Measurements from ENCODE around the gene ASIC1.

The ASIC1 gene

DNA sequence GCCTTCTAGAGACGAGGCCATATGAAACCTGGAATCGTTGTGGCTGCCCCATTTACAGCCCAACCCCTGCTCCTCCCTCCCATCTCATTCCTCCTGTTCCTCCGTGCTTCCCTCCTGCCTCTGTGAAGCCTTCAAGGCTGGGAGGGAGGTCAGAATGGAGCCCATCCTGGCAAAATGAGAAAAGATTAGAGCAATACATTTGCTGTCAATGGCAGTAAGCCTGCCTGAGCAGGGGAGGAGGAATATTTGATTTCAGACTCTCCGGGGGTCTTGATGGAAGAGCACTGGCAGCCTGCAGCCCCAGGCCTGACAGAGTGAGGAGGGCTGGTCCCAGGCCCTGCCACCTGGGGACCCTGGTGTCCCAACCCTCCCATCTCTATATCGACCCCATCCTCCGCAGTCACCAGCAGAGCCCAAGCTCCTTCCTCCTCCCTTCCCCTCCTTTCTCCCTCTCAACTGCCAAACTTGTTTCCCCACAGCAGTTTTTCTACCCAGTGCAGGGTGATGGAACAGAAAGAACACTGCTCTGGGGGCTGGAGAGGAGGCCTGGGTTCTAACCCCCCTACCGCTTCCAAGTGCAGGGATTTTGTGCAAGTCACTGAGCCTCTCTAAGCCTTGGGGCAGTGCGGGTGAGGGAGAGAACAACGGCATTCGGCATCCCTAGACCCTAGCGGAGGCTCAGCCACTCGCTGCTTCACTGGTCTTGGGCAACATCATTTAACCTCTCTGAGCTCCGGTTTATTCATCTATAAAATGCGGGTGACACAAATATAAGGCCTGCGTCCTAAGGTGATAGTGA is 16.1 kb upstream of the ASIC1 start:
- no peak for DNase-seq

DNA sequence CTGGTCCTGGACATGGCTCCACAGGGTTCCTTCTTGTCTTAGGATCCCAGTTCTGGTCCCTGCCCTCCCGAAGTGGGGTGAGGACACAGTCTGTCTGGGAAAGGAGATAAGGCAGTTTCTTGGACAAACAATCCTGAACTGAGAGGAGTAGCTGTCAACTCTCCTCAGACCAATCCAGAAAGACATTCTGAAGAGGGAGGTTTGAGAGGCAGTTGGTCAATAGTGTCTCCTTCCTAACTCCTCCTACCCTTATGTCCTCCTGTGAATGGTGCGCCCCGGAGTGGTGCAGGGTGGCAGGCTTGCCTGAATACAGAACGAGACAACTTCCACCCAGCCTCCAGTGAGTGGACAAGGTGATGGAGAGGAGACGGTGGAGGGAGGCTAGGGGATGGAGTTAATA is 15.4 kb upstream of the ASIC1 start:
- DNase-seq = no peak

DNA sequence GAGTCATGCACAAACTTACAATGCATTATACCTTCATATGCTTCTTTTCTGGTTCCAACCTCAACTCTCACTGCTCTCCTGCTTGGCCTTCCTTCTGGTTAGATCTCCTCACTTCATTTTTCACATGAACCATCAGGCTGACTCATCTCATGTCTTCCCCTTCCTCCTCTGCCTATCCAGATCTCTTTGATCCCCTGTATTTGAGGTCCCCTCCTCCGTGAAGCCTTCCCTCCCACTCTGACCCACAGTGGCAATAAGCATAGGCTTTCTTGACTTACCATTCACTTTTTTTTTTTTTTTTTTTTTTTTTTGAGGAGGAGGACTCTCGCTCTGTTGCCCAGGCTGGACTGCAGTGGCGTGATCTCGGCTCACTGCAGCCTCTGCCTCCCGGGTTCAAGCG is 14.7 kb upstream of the ASIC1 start:
- no peak for DNase-seq

DNA sequence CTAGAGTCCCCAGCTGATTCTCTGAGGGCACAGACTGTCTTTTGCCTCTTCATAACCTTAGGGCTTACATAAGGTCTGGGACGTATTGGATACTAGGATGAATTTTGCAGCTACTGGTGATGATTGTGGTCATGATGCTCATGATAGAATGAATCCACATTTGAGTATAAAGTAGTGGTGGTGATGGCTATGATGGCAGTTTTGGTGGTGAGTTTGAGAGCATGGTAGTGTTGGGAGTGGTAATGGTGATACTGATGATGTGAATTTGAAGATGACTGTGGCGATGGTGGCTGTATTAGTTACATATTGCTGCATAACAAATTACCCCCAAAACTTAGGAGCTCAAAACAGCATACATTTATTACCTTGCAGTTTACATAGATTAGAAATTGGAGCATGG is 14.1 kb upstream of the ASIC1 start:
- no peak for DNase-seq

DNA sequence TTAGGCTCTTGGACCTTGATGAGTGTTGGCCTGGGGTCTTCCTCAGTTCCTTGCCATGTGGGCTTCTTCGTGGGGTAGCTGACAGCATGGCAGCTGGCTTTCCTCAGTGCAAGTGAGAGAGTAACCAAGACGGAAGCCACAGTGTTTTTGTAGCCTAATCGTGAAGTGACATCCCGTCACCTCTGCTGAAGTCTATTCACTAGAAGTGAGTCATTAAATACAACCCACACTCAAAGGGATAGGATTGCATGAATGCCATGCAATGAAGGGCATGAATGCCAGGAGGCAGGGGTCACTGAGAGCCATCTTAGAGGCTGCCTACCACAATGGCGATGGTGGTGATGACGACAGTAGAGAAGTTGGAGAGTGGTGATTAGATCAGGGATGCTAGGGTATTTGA is 13.5 kb upstream of the ASIC1 start:
- DNase-seq = peak; percentile 13

DNA sequence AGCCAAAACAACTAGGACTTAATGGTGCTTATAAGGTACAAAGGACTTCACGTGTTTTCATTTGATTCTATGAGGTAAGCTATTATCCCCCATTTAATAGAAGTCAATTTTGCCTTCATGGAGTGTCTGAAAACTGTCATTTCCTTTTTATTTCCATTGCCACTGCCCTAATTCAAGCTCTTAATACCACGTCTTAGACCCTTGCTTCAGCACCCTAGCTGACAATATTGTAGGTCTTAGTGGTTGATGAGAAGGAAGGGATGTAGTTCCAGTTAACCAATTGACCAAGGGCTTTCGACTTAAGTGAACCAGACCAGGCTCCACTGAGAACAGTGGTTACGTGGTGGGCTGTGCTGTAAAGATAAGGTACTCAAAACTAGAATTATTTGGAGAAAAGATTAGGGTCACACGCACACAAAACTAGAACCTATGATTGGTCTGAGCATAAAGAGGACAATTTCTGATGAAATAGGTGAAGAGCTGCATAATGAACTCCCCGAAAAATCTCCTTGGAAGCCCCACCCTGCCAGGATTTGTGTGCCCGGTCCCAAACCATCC is 9.6 kb upstream of the ASIC1 start:
- no peak for DNase-seq

DNA sequence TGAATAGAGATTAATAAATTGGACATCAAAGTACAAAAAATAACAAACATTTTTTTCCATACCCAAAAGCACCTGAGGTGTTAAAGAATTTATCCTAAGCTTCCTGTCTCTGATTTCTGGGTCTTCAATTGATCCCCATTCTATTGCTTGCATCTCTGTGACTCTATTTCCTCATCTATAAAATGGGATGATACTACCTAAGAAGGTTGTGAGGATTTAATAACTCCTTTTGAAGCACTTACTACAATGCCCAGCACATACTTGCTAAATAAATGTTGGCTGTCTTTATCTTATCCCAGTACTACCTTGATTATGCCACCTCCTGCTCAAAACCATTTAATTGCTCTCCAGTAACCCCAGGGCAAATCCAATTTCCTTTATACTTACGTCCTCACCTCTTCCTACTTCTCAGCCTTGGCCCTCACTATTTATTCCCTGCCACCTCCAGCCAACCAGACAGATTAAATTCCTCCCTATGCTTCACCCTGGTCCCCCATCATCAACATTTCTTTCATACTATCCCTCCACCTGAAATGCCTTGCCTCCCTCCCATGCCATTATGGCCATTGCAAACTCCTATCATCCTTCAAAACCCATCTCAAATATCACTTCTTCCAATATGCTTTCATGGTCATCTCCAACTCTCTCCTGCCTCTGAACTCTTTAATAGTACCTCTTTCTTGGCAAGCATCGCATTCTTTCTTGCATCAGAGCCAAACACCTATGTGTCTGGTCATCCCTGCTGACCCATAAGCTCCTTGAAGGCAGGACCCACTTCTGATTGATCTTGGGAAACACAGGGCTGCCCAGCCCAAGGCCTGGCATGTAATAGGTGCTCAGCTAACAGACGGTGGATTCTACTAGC is 7.9 kb upstream of the ASIC1 start:
- no peak for DNase-seq

DNA sequence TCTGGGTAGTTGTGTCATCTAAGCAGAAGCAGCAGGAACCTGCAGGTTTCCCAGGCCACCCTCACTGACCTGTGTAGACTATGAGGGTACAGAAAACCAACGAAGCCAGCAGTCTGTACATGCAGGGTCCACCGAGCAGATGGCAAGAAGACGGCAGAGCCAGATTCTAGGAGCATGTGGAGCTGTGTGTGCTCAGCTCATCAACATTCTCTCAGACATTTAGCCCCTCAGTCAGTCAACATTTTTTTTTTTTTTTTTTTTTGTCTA is 7.3 kb upstream of the ASIC1 start:
- no peak for DNase-seq

DNA sequence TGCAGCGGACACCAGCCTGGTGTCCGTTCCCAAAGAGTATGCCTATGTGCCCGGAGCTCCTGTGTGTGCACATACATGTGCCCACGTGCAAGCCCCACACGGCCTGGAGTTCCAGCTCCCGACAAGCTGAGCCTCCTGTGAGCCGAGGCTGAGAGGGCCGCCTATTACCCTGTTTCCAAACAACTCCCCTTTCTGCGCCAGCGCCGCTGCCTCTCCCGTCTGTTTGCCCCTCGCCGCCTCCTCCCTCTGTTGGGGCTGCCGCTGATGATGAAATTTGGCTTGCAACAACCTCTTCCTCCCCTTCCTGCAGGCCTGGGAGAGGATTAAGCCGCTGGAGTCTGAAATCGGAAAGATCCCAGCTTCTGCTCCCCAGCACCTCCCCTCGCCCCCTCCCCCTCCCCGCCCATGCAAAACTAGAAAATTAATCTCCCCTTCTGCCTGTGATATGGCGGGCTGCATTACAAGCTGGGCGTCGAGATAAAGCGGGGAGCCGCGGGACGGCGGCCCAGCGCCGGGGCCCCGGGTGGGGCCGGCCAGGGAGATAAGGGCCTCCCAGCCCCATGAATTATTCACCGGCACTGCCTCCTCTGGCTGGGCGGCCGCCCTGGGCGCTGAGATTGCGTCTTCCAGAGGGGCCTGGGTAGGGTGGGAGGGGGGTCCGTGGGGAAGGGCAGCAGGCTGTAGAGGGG is 6.8 kb upstream of the ASIC1 start:
- no peak for DNase-seq

DNA sequence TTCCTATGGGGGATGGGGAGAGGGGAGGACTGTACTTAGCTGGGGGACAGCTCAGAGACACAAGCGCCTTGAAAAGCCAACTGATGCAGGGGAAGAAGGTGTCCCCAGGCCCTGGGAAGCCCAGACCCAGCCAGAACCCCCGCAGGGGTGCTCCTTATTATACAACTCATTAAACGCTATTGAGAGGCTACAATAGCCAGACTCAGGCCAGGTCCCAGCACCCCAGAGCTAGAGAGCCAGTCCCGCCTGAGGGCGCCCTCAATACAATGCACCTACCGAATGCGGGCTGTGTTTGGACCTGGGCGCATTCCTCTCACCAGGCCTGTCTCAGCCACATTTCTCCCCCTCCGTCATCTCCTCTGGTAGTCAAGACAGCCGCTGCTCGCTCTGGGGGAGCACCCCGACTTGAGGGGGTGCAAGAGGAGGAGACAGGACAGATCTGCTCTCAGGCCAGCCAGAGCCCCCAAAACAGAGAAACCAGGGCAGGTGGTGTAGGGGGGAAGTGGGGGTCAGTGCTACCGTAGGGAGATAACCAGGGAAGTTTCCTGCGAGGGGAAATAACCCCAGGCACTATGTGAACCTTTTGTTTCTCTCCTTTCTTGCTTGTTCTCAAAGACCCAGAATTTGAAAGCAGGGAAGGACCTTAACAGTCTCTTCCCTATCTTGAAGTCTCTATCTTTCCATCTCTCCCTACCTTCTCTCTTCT is 6.1 kb upstream of the ASIC1 start:
- DNase-seq = no peak

DNA sequence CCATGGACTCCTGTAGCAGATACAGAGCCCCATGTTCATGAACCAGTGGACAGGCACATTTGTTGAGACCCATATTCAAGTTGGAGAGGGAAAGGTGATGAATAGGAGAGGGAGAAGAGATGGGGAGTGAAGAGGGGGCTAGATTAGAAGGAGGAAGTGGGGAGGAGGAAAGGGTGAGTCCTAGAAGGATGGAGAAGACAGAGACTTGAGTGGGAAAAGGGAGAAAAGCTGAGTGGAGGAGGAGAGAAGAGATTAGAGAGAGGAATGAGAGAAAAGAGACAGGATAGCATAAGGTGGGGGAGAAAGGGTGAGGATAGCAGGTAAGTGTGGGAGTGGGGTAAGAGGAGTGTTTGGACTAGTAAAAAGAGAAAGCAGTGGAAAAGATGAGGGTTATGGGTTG is 4.9 kb upstream of the ASIC1 start:
- no peak for DNase-seq

DNA sequence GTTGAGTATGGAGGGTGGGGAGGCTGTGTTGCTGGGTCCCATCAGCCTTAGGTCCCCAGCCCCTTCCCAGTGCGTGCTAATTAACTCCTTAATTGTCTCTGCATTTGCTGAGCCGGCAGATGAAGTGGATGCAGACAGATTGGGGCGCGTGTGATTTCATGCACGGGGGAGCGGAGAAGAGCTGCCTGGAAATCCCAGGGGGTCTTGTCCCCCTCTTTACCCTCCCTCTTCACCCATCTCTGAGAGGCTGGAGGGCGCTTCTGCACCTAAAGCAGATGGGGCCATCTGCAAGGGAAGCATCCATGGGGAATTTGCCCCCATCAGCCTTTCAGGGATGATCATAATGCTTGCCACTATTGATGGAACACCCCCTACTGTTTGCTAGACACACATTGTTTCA is 4.4 kb upstream of the ASIC1 start:
- DNase-seq = no peak

DNA sequence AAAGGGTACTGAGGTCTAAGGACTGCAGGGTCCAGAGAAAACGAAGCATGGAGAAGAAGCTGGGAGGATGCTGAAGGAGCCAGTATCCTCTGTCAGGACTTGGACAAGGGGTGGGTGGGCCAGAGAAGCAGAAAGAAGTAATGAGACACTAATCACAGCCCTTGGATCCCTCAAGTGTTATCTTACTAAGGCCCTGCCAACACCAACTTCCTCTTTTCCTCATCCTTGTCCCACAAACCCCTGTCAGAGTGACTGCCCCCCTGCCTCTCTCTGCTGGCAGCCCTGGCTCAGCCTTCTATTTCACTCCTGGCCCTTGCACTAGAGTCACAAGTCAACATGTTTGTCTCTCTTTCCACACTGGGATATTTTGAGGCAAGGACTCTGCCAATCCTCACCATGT is 3.8 kb upstream of the ASIC1 start:
- no peak for DNase-seq

DNA sequence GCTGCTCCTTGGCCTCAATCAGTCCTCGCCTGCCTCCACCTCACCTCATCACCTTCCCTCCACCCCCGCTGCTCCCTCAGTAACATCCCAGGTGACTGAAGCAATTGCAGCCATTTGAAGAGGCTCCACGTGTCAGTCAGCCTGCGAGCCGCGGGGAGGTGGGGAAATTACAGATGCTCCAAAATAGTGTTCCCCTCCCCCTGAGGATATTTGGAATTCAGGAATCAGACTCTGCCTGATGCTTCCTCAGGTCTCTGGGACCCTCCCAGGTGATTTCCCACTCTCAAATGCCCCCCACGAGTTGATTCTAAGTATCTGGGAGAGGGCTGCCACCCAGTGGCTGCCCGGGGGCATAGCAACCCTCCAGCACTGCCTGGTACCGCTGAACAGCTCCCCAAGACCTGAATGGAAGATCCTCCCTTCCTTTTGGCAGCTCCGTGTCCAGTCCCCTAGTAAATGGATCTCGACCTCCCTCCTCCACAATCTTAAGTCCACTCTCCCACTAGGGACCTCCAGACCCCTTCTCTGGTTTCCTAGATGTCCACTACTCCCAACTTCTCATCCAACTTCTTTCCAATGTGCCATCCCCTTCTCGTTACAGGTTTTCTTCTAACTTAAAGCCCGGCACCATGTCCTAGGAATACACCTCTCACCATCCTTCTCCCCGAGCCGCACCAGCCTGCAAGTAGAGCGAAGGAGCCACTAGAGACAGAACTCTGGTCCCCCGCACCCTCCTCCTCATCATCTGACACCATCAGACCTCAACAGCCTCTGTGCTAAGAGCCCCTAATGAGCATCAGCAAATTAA is 1.4 kb upstream of the ASIC1 start:
- DNase-seq = peak; percentile 64

DNA sequence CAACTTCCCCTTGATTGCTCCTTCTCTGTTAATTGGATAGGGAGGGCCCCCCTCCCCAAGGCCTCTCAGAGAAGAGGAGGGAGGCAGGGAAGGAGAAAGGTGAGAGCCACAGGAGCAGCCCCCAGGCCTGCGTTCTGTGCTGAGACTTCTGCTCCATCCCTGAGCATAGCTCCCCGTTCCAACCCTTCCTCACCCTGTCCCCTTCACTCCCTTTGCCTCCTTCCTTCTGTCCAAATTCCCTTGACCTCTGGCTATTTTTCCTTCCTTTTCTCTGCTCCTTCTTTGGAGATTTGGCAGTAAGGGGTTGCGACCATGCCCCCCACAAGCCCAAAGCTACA is 788 bp upstream of the ASIC1 start:
- DNase-seq = no peak

DNA sequence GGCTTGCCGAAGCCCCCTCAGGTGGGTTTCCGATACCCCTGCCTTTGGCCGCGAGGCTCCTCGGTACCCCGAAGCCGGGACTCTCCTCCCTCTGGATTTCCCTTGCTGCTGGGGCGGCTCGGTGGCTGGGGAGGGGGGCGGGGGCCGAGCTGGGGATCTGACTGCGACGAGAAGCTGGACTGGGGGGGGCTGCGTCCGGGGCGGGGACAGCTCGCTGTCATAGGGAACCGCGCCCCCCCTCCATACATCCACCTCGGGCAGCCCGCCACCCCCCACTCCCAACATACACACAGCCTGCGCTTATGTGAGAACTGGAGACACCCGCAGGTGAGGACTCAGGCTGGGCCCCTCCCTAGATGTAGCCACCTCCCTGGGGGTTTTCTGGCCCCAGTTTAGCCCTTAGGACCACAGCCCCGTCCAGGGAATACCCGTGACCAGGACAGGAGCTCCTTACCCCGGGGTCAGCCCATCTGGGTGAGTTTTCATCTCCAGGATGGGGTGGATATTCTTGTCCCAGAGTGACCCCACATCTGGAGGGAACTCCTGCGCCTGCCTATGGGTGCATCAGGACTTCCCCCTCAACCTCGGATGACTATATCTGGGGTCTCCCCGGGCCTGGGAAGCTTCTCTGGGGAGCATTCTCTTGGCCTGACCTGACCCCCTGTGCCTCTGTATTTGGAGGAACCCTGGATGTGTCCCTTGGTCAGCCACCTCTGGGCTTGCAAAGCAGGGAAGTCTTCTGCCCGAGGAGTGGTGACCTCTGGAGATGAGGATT is 687 bp downstream of the ASIC1 start:
- DNase-seq = no peak

DNA sequence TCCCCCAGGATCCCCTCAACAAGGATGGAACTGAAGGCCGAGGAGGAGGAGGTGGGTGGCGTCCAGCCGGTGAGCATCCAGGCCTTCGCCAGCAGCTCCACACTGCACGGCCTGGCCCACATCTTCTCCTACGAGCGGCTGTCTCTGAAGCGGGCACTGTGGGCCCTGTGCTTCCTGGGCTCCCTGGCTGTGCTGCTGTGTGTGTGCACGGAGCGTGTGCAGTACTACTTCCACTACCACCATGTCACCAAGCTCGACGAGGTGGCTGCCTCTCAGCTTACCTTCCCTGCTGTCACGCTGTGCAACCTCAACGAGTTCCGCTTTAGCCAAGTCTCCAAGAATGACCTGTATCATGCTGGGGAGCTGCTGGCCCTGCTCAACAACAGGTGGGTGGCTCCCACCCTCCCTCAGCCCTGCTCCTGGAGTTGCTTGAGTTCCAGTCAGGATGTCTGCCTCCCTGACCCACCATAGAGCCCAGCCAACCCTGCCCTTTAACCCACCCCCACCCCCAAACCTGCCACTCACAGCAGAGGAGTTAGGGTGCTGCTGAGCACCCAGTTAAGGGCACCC is 1.4 kb downstream of the ASIC1 start:
- no peak for DNase-seq

DNA sequence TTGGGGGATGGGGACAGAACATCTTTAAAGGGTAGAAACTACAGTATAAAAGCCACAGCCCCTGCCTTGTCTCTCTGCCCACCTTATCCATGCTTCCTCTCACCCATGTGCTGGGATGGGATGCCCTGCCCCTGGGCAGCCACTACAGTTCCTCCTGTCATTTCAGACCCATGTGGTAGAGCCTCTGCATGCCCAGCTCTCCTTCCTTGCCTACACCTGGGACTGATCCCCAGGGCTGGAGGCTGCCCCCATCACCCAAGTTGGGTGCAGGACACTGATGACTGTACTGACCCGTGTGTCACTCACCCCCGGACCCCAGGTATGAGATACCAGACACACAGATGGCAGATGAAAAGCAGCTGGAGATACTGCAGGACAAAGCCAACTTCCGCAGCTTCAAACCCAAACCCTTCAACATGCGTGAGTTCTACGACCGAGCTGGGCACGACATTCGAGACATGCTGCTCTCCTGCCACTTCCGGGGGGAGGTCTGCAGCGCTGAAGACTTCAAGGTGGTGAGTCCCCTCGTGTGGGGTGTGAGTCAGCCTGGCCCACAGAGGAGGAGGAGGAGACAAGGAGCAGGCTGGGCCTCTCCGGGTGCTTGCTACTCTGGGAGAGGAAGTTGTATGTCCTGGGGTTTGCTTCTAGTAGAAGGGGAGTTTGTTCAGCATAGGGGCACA is 2.2 kb downstream of the ASIC1 start:
- DNase-seq = peak; percentile 58

DNA sequence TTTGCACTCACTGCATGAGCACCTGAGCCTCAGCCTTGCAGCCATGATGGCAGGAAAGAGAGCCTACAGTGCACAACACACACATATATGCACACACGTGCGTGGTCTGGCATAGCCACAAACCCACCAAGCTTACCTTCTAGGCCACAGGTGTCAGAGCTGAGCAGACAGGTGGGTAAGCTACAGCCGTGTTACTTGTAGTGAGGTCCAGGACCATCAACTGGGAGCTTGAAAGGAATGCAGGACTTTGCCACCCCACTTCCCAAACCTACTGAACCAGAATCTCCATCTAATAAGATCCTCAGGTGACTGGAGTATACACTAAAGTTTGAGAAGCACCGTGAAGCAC is 2.7 kb downstream of the ASIC1 start:
- no peak for DNase-seq

DNA sequence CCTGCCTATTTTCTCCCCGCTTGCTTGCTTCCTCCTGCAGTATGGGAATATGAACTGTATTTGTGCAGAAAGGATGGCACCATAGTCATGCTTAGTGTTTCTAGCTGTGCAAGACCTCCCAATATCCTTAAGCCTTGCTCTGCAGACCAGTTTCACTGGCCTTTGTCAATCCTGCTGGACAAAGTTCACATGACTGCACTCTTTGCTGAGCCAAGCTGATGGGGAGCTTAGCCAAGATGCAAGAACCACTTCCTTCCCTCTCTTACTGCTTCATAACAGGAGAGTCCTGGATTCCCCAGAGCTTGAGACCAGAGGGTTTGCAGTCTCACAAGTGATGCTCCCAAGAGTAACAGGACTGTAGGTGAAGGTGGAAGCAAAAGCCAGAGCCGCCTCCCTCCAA is 3.8 kb downstream of the ASIC1 start:
- no peak for DNase-seq

Data from activated CD4-positive, alpha-beta T cell treated with anti-CD3 and anti-CD28 coated beads, Interleukin-2, amount 50 U/mL, for 16 hours (primary cell).